Naive thymus-derived CD8-positive, alpha-beta T cell (primary cell): ENCODE data around the gene TWSG1. TPM values are rescaled to one million over a fixed set of nuclear protein-coding genes. Genes with fewer than 3 reads are reported as not detected.
A peak's percentile ranks its signal among the peaks of the same experiment; 100 is the strongest.
"Not testable (repeated sequence)": the region's sequence is repeated elsewhere in the genome, so short reads cannot be mapped to it uniquely, and the experiment has no call there.

ENCODE experiments used
- ATAC-seq, 2 donors: fragments of 150-1000 bp; cut with Tn5 transposase in 1 of 2; sonication (Bioruptor Pico), chemical (Tn5 transposase) in 1 of 2; 1 replicate in 1 of 2; 2 replicates in 1 of 2; pipeline ENCODE4 v1.10.0; 2021; ENCODE audit warnings: mild to moderate bottlenecking in 2 of 2, moderate library complexity in 2 of 2
- POLR2A ChIA-PET: fragments of 350-600 bp; sonication (Branson Sonifier 250); formaldehyde crosslinking; loops from one replicate; lab custom pipeline; 2021; ENCODE audit warnings: antibody characterized with exemption; lab: Charles Lee
- DNase-seq, 10 donors: peaks; one replicate each; pipeline versions ENCODE4 v3.0.0 to v3.0.0-alpha.2; 2020 to 2022
- H3K27ac Mint-ChIP-seq, 10 donors: one replicate each; pipeline ENCODE4 v1.8.0; 2020 to 2022; ENCODE audit warnings: mild to moderate bottlenecking in 10 of 10, mixed read lengths in 10 of 10, moderate library complexity in 4 of 10, inconsistent platforms in 1 of 10
- H3K27me3 Mint-ChIP-seq, 5 donors: one replicate each; pipeline ENCODE4 v1.8.0; 2021 to 2022; ENCODE audit warnings: mixed read lengths in 5 of 5
- H3K36me3 Mint-ChIP-seq, 3 donors: one replicate each; pipeline ENCODE4 v1.8.0; 2020 to 2022; ENCODE audit warnings: mixed read lengths in 3 of 3, mild to moderate bottlenecking in 2 of 3, inconsistent platforms in 1 of 3
- H3K4me1 Mint-ChIP-seq, 4 donors: one replicate each; pipeline ENCODE4 v1.8.0; 2021 to 2022; ENCODE audit warnings: mixed read lengths in 4 of 4
- H3K4me3 Mint-ChIP-seq, 10 donors: one replicate each; pipeline ENCODE4 v1.8.0; 2020 to 2022; ENCODE audit warnings: mild to moderate bottlenecking in 10 of 10, mixed read lengths in 10 of 10, moderate library complexity in 6 of 10, inconsistent platforms in 1 of 10
- H3K9me3 Mint-ChIP-seq, 9 donors: one replicate each; pipeline ENCODE4 v1.8.0; 2020 to 2022; ENCODE audit warnings: mixed read lengths in 9 of 9, mild to moderate bottlenecking in 3 of 9, inconsistent platforms in 1 of 9, moderate library complexity in 1 of 9
- polyA plus RNA-seq, 3 donors: library from polyadenylated mRNA; unstranded; fragments of 300-500 nt; fragmentation: Illumina TruSeq; gene quantifications; one replicate each; pipeline ENCODE4 v1.2.3, GENCODE V29; 2021
- total RNA-seq, 8 experiments: library from RNA in 2 of 8; stranded (reverse) in 2 of 8; gene quantifications; one replicate each; pipeline ENCODE4 v1.2.3 and lab custom pipeline; 2021 to 2026

TWSG1 gene
- total and polyA plus RNA-seq, 5 experiments from 2014 or later: 4.0 to 9.8 (median 6.1) TPM

DNA sequence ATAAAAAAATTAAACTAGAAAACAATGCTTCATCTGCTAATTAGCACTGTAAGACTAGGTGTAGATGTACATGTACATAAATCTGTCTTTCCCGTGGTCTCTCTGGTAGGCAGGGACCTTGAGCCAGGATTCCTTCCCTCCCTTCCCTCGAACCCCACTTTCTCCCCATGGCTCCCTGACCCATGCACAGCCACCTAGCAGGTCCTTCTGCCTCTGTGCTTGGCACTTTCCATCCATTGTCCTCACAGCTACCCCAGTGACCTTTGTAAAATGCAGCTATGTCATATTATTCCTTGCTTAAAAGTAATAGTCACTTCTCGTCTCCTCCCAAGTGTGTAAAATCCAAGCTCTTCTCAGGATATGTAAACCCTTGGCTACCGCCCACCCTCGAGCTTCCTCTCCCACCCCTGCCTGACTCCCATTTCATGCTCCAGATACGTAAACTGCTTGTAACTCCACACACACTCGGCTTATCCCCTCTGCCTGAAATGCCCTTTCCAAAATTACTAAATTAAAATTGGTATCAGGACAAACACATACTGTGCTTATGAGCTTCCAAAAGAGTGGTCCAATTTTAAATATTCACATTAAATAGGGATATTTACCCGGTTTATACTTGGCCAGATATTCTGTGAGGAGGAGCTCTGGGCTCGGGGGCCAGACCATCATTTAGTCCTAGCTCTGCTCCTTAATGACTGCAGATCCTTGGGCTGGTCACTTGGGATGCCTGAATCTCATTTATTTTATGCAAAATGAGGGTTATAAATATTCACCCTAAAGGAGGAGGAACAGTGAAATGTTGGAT lies 86.7 kb downstream of the TWSG1 start:
- H3K4me1 Mint-ChIP-seq: no peaks in the 10 kb centered on the region
- POLR2A ChIA-PET: no interaction called here
- ATAC-seq (no peak), DNase-seq (no peak)
- H3K4me3 Mint-ChIP-seq: no peak overlapping the region
- H3K36me3 Mint-ChIP-seq: no peaks in the 10 kb centered on the region
- no peaks in the 10 kb centered on the region for H3K9me3 Mint-ChIP-seq
- H3K27ac Mint-ChIP-seq: no peak overlapping the region
- H3K27me3 Mint-ChIP-seq: no peaks in the 10 kb centered on the region

DNA sequence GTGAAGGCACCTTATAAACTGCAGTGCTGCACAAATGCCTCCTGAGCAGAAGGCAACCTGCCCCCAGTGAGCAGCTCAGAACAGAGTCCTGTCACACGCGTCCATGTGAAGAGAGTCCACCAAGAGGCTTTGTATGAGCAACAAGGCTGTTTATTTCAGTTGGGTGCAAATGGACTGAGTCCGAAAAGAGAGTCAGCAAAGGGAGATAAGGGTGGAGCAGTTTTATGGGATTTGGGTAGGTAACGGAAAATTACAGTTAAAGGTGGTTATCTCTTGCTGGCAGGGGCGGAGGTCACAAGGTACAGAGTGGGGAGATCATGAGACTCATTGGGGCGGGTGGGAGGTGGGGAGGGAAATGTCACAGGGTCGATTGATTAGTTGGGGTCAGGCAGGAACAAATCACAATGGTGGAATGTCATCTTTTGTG lies 87.3 kb downstream of the TWSG1 start:
- ATAC-seq (no peak), DNase-seq (no peak)
- Mint-ChIP-seq H3K27me3 (no peaks in the 10 kb centered on the region), H3K4me1 (no peaks in the 10 kb centered on the region), H3K4me3 (no peak overlapping the region), H3K9me3 (peaks cover 0 to 2% (median 0%) of the 10 kb centered on the region in 9 donors), H3K36me3 (no peaks in the 10 kb centered on the region), H3K27ac (no peak overlapping the region)
- POLR2A ChIA-PET: no interaction called here

DNA sequence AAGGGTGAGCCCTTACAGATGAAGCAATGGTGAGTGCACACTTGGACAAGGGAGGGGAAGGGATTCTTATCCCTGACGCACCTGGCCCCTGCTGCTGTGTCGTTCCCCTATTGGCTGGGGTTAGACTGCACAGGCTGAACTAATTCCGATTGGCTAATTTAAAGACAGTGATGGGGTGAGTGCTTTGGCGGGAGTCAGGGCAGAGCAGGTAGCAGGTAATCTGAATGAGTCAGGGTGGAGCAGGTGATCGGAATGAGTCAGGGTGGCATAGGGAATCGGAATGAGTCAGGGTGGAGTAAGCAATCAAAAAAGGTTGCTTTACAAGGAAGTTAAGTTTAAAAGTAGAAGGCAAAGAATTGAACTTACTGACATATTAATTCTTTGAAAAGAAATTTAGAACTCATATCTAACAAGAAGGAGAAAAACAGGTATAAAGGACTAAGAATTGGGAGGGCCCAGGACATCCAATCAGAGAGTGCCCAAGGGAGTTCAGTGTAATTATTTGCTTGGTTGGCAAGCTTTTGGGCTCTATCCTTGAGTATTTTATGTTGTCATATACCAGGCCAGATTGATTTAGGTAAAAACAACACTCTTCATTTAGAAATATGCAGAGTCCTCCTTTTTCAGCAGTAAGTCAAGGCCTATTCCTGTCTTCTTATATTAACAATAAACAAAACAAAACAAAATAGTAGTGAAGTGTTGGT lies 88.4 kb downstream of the TWSG1 start:
- H3K27me3 Mint-ChIP-seq: no peaks in the 10 kb centered on the region
- H3K36me3 Mint-ChIP-seq: no peaks in the 10 kb centered on the region
- POLR2A ChIA-PET: no interaction called here
- no peaks in the 10 kb centered on the region for H3K4me1 Mint-ChIP-seq
- DNase-seq (no peak), ATAC-seq (no peak)
- no peak overlapping the region for H3K27ac Mint-ChIP-seq
- H3K9me3 Mint-ChIP-seq: peaks cover 0 to 2% (median 0%) of the 10 kb centered on the region in 9 donors
- H3K4me3 Mint-ChIP-seq: no peak overlapping the region

DNA sequence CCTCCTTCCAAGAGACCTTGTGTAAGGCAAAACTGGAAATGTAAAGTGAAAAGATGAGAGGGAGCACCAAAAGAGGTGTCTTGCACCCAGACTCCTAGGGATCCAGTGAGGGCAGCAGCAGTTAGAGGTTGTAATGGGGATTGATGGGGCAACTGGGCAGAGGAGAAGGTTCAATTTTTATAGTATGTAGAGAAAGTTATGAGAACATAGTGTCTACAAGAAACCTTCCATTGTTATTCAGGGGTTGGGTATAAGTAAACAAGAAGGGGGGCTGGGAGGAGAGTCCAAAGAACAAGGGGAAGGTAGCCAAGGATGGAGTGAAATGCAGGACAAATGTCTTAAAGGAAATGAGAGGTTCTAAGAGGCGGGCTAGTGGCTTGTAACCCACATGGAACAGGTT lies 89.1 kb downstream of the TWSG1 start:
- H3K27ac Mint-ChIP-seq, ATAC-seq, H3K4me3 Mint-ChIP-seq, H3K4me1 Mint-ChIP-seq, POLR2A ChIA-PET, H3K36me3 Mint-ChIP-seq, H3K27me3 Mint-ChIP-seq, DNase-seq, H3K9me3 Mint-ChIP-seq: not testable (repeated sequence)

DNA sequence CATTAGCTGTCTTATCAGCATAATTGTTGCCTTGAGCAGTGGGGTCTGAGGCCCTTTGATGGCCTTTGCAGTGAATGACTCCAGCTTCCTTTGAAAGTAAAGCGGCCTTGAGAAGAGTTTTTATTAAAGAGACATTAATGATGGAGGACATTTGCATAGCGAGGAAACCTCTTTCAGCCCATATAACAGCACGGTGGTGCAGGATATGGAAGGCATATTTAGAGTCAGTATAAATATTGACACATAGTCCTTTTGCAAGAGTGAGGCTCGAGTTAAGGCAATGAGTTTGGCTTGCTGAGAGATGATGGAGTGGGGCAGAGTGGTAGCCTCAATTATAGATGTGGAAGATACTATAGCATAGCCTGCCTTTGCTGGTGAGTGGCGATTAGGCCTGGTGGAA lies 89.7 kb downstream of the TWSG1 start:
- H3K9me3 Mint-ChIP-seq, H3K36me3 Mint-ChIP-seq, H3K27ac Mint-ChIP-seq, H3K4me3 Mint-ChIP-seq, POLR2A ChIA-PET, ATAC-seq, H3K4me1 Mint-ChIP-seq, H3K27me3 Mint-ChIP-seq, DNase-seq: not testable (repeated sequence)

DNA sequence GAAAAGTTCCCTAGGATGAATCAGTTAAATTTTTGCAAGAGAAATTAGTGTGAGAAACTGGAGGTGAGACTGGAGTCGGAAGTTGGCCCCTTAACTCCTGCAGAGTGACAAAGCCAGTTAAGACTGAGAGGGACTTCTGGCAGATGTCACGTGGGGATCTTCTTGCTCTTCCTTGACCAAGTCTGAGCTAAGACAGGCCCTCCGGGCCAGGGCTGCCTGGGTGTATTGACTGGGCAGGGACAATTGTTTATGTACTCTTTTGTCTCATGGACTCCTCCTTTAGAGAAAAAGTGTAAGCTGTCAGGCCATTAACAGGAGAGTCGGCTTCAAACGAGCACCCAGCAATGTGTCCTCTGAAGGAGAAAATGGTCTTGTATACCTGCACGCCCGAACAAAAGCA lies 92.2 kb downstream of the TWSG1 start:
- DNase-seq (no peak), ATAC-seq (no peak)
- Mint-ChIP-seq H3K4me3 (no peak overlapping the region), H3K27ac (no peak overlapping the region), H3K4me1 (no peaks in the 10 kb centered on the region), H3K27me3 (no peaks in the 10 kb centered on the region), H3K36me3 (peaks cover 0 to 5% (median 4%) of the 10 kb centered on the region in 3 donors), H3K9me3 (peaks cover 0 to 7% (median 0%) of the 10 kb centered on the region in 9 donors)
- POLR2A ChIA-PET: no interaction called here

DNA sequence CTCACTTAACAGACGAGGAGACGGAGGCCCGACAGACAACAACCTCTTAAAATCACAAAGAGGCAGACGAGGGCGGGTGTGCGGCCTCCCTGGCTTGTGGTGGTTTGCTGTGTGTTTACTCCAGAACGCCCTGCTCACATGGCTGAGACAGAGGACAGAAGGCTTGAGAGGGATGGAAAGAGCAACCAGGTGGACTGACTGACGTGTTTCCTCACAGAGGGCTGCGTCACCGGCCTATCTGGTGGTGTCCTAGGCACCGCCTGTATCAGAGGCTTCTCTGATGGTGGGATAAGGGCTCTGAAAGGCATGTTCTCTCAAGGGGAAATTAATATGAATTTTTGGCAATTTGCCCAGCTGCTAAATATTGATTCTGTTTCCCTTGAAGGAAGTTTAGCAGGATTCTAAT lies 93.7 kb downstream of the TWSG1 start:
- no peak overlapping the region for H3K27ac Mint-ChIP-seq
- H3K27me3 Mint-ChIP-seq: peaks cover 0 to 4% (median 1%) of the 10 kb centered on the region in 5 donors
- peaks cover 0 to 6% (median 4%) of the 10 kb centered on the region in 3 donors for H3K36me3 Mint-ChIP-seq
- no peak for ATAC-seq
- POLR2A ChIA-PET: no interaction called here
- H3K4me1 Mint-ChIP-seq: peaks cover under 1 to 3% (median 1%) of the 10 kb centered on the region in 4 donors
- DNase-seq: no peak
- no peak overlapping the region for H3K4me3 Mint-ChIP-seq
- H3K9me3 Mint-ChIP-seq: peaks cover 0 to 7% (median 0%) of the 10 kb centered on the region in 9 donors

DNA sequence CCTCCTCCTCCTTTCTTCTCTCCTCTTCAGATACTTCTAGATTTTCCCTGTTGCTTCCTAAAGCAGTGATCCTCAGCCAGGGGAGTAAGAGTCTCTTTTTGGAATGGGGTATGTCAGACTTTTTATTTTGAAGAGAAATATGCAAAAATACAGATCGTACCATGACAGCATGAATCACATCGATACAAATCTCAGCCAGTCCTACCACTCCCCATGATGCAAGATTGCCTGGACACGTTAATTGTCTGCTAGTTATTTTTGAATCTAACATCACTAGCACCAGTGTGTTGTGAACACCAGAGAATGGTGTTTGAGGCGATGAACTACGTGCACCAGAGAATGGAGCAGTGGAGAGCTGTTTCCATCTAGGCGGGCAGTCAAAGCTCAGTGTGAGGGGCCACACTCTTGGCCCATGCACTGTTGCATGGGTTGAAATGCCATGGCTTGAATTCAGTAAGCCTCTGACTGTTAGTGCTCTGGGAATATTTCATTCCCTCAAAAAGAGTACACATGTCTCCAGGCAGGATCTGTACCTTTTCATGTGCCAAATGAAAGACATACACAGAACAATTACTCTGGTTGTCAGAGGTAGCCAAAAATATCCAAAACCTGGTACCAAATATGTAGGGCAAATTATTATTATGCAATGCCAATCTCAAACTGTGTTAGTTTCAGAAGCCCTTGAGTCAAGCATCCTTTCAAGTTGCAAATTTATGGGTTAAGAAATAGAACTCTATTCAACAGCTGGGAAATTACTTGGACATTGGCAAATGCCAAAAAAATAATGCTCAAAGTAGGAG lies 94.5 kb downstream of the TWSG1 start:
- Mint-ChIP-seq H3K36me3 (peaks cover 0 to 10% (median 4%) of the 10 kb centered on the region in 3 donors), H3K9me3 (peaks cover 0 to 7% (median 0%) of the 10 kb centered on the region in 9 donors), H3K4me1 (peaks cover 6 to 10% (median 8%) of the 10 kb centered on the region in 4 donors), H3K27ac (no peak overlapping the region), H3K27me3 (peaks cover 0 to 11% (median 5%) of the 10 kb centered on the region in 5 donors), H3K4me3 (no peak overlapping the region)
- POLR2A ChIA-PET: no interaction called here
- DNase-seq (no peak), ATAC-seq (no peak)

DNA sequence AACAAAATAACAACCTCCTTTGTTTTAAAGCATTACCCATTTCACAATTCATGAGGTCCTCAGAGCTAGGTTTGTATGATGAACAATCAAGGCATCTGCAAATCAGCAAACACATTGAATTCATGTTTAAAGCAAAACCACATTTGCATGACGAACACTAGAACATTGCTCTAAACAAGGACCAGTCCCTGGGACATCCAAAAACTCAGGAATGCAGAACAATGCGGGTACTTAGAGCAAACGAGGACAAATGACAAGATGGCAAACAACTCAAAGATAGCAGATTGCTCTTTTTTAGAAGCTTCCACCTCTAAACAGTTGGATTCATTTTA lies 95.1 kb downstream of the TWSG1 start:
- ATAC-seq: no peak

DNA sequence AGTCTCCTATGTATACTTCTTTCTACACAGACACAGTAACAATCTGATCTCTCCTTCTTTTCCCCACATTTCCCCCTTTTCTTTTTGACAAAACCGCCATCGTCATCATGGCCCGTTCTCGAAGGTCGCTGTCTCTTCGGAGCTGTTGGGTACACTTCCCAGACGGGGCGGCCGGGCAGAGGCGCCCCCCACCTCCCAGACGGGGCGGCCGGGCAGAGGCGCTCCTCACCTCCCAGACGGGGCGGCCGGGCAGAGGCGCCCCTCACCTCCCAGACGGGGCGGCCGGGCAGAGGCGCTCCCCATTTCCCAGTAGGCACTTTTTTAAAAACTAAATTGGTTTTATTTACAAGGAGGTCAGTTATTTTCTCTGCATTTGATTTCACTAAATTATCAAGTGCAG lies 95.7 kb downstream of the TWSG1 start:
- H3K27ac Mint-ChIP-seq, ATAC-seq, POLR2A ChIA-PET, H3K9me3 Mint-ChIP-seq, H3K4me3 Mint-ChIP-seq, DNase-seq: not testable (repeated sequence)
- peaks cover 6 to 15% (median 11%) of the 10 kb centered on the region in 4 donors for H3K4me1 Mint-ChIP-seq
- peaks cover 0 to 11% (median 5%) of the 10 kb centered on the region in 5 donors for H3K27me3 Mint-ChIP-seq
- peaks cover 0 to 10% (median 4%) of the 10 kb centered on the region in 3 donors for H3K36me3 Mint-ChIP-seq

More for the DNA sequence above, 95.1 kb downstream of the TWSG1 start:
- Mint-ChIP-seq H3K4me3 (no peak overlapping the region), H3K9me3 (peaks cover 0 to 7% (median 0%) of the 10 kb centered on the region in 9 donors), H3K36me3 (peaks cover 0 to 10% (median 4%) of the 10 kb centered on the region in 3 donors), H3K4me1 (peaks cover 6 to 15% (median 11%) of the 10 kb centered on the region in 4 donors), H3K27ac (no peak overlapping the region), H3K27me3 (peaks cover 0 to 11% (median 5%) of the 10 kb centered on the region in 5 donors)
- POLR2A ChIA-PET: no interaction called here
- DNase-seq: no peak

DNA sequence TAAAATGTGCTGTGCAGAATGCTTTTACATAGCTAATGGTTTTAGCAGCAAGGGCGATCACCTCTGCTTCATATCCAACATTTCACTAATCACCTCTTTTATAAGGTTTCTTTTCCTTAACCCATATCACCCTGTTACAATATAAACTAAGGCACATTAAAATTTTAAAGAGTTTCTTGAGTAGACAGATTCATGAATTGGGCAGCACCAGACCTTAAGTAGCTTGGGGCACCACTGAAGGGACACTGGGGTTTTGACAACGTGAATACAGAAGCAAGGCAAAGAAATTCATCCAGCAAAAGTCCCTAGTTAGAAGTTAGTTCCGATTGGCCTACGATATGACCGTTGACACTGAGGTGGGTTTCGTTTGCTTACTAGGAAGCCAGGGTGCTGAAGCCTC lies 96.7 kb downstream of the TWSG1 start:
- ATAC-seq: no peak
- no peak for DNase-seq
- H3K36me3 Mint-ChIP-seq: peaks cover 0 to 10% (median 4%) of the 10 kb centered on the region in 3 donors
- peaks cover 0 to 7% (median 0%) of the 10 kb centered on the region in 9 donors for H3K9me3 Mint-ChIP-seq
- no peak overlapping the region for H3K27ac Mint-ChIP-seq
- no peak overlapping the region for H3K4me3 Mint-ChIP-seq
- POLR2A ChIA-PET: no interaction called here
- H3K27me3 Mint-ChIP-seq: peaks cover 0 to 11% (median 5%) of the 10 kb centered on the region in 5 donors
- H3K4me1 Mint-ChIP-seq: peaks cover 6 to 15% (median 11%) of the 10 kb centered on the region in 4 donors

DNA sequence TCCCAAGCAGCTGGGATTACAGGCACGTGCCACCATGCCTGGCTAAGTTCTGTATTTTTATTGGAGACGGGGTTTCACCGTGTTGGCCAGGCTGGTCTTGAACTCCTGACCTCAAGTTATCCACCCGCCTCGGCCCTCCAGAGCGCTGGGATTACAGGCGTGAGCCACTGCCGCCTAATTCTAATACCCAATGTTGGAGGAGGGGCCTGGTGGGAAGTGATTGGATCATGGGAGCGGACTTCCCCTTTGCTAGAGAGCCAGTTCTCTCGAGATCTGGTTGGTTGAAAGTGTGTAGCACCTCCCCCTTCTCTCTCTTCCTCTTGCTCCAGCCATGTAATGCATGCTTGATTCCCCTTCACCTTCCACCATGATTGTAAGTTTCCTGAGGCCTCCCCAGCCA lies 98.5 kb downstream of the TWSG1 start:
- POLR2A ChIA-PET, DNase-seq, H3K27ac Mint-ChIP-seq, ATAC-seq, H3K9me3 Mint-ChIP-seq: not testable (repeated sequence)
- peaks cover 0 to 11% (median 5%) of the 10 kb centered on the region in 5 donors for H3K27me3 Mint-ChIP-seq
- peaks cover 0 to 10% (median 4%) of the 10 kb centered on the region in 3 donors for H3K36me3 Mint-ChIP-seq
- H3K4me3 Mint-ChIP-seq: peak overlapping the region in 2 of 10 donors; percentile 15 to 43
- H3K4me1 Mint-ChIP-seq: peaks cover 6 to 15% (median 11%) of the 10 kb centered on the region in 4 donors
